Measurements from ENCODE around the gene FAIM2.

FAIM2 gene

DNA sequence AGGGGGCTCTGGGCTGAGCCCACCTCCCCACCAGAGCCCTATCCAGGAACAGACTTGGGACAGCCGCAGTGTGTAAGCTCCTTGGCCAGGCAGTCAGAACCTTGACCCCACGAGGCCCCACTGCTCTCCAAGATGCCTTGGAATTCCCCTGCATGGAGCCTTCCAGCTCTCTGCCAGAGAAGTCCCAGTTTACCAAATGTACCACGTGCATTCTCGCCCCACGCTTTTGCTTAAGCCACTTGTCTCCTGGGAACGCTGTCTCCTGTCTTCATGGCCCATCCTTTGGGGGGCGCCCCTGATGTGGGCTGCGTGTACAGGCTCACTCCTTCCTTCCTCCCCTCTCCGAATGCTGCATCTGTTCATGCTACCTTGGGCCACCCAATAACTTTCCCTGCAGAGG is 7.9 kb downstream of the FAIM2 start:
- H3K4me3 ChIP-seq (ENCODE audit: insufficient read depth, low read depth, low read length, poor library complexity, severe bottlenecking) = no peak overlapping the region

GRCh38 chr12:49894751-49895148 is 8.9 kb downstream of the FAIM2 start:
- H3K4me1 ChIP-seq (ENCODE audit: control insufficient read depth, insufficient read depth, low read length, poor library complexity, severe bottlenecking) = no peaks in the 10 kb centered on the region
- H3K9me3 ChIP-seq (ENCODE audit: control insufficient read depth, low read length) = no peaks in the 10 kb centered on the region
- no peak for DNase-seq
- H3K27ac ChIP-seq (ENCODE audit: insufficient read depth, low read length, poor library complexity, severe bottlenecking) = no peak overlapping the region
- no peak overlapping the region for H3K4me3 ChIP-seq (ENCODE audit: insufficient read depth, low read depth, low read length, poor library complexity, severe bottlenecking)
- no peaks in the 10 kb centered on the region for H3K27me3 ChIP-seq (replicated peaks; ENCODE audit: control insufficient read depth, insufficient read depth, low read length, poor library complexity, severe bottlenecking)
- no peaks in the 10 kb centered on the region for H3K36me3 ChIP-seq (ENCODE audit: control insufficient read depth, insufficient read depth, low read length)

More for the DNA sequence above, 7.9 kb downstream of the FAIM2 start:
- H3K36me3 ChIP-seq (ENCODE audit: control insufficient read depth, insufficient read depth, low read length) = no peaks in the 10 kb centered on the region
- H3K9me3 ChIP-seq (ENCODE audit: control insufficient read depth, low read length) = no peaks in the 10 kb centered on the region
- DNase-seq = no peak
- no peaks in the 10 kb centered on the region for H3K4me1 ChIP-seq (ENCODE audit: control insufficient read depth, insufficient read depth, low read length, poor library complexity, severe bottlenecking)
- no peak overlapping the region for H3K27ac ChIP-seq (ENCODE audit: insufficient read depth, low read length, poor library complexity, severe bottlenecking)
- H3K27me3 ChIP-seq (replicated peaks; ENCODE audit: control insufficient read depth, insufficient read depth, low read length, poor library complexity, severe bottlenecking) = no peaks in the 10 kb centered on the region

DNA sequence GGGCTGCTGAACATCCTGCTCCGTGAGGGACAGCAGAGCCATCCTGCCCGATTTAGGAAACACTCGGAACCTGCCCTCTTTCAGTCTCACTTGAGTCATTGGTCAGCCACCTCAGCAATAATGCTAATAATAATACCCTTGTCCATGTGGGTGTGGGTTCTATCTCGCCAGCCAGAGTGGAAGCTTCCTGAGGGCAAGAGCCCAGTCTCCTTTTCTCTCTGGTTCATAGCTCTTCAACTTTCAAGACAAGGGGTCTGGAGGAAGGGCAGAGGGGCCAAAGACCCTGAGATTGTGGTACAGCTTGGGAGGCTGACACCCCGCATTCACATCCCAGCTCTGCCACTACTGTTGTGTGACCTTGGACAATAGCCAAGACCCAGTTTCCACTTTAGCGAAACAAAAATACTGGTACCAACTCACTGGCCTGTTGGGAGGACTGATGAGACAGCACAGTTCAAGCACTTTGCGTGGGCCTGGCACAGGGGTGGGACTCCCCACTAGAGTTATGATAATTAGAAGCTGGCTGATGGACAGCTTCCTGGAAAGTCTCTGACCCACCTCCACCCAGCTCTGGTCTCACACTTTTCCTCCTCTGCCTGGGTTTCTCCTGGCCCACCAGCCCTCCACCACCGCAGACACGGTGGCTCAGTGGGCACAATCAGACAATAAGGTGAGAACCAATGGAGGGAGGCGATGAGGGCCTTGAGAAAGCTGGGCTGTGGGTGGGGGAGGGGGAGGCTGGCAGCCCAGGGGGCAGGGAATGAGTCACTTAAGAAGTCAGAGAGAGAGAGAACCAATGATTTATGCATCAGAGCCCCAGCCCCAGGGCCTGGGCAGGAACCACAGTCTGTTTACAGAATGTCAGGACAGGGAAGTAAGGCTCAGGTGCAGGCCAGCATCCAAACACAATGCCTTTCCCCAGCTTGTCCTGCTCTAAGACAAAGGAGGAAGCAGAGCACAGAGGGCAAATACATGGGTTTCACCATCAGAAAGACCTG is 9.6 kb downstream of the FAIM2 start:
- no peaks in the 10 kb centered on the region for H3K36me3 ChIP-seq (ENCODE audit: control insufficient read depth, insufficient read depth, low read length)
- H3K9me3 ChIP-seq (ENCODE audit: control insufficient read depth, low read length) = no peaks in the 10 kb centered on the region
- no peaks in the 10 kb centered on the region for H3K27me3 ChIP-seq (replicated peaks; ENCODE audit: control insufficient read depth, insufficient read depth, low read length, poor library complexity, severe bottlenecking)
- H3K4me1 ChIP-seq (ENCODE audit: control insufficient read depth, insufficient read depth, low read length, poor library complexity, severe bottlenecking) = no peaks in the 10 kb centered on the region
- H3K4me3 ChIP-seq (ENCODE audit: insufficient read depth, low read depth, low read length, poor library complexity, severe bottlenecking) = no peak overlapping the region
- H3K27ac ChIP-seq (ENCODE audit: insufficient read depth, low read length, poor library complexity, severe bottlenecking) = no peak overlapping the region
- DNase-seq = no peak

DNA sequence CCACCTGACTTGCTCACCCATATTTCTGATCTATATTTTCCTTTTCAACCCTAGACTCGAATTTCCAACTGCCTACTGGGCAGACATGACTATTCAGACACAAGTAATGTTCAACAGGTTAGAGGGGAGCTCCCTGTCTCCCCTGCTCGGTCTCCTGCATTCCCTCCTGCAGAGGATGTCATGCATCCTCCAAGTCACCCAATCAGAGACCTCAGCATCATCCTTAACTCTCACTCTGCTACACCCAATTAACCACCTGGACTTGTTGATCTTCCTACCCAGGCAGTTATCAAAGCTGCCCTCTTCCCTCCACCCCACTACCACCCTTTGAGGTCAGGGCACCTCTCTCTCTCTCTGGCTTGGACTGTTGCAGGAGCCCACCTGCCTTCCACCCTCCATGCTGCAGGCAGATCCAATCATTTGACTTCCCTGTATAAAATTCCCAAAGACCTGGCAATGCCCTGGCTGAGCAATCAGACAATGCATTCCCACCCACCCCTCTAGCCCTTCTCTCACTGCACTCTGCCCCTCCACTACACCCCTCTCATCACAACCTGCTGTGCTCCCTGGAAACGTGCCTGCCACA is 10.9 kb downstream of the FAIM2 start:
- DNase-seq = no peak
- Histone ChIP-seq H3K27me3 (replicated peaks; ENCODE audit: control insufficient read depth, insufficient read depth, low read length, poor library complexity, severe bottlenecking) (no peaks in the 10 kb centered on the region), H3K9me3 (ENCODE audit: control insufficient read depth, low read length) (no peaks in the 10 kb centered on the region), H3K27ac (ENCODE audit: insufficient read depth, low read length, poor library complexity, severe bottlenecking) (no peak overlapping the region), H3K4me1 (ENCODE audit: control insufficient read depth, insufficient read depth, low read length, poor library complexity, severe bottlenecking) (no peaks in the 10 kb centered on the region), H3K4me3 (ENCODE audit: insufficient read depth, low read depth, low read length, poor library complexity, severe bottlenecking) (no peak overlapping the region), H3K36me3 (ENCODE audit: control insufficient read depth, insufficient read depth, low read length) (no peaks in the 10 kb centered on the region)

GRCh38 chr12:49892084-49892731 is 11.5 kb downstream of the FAIM2 start:
- no peaks in the 10 kb centered on the region for H3K4me1 ChIP-seq (ENCODE audit: control insufficient read depth, insufficient read depth, low read length, poor library complexity, severe bottlenecking)
- H3K4me3 ChIP-seq (ENCODE audit: insufficient read depth, low read depth, low read length, poor library complexity, severe bottlenecking) = no peak overlapping the region
- no peaks in the 10 kb centered on the region for H3K27me3 ChIP-seq (replicated peaks; ENCODE audit: control insufficient read depth, insufficient read depth, low read length, poor library complexity, severe bottlenecking)
- no peaks in the 10 kb centered on the region for H3K36me3 ChIP-seq (ENCODE audit: control insufficient read depth, insufficient read depth, low read length)
- no peaks in the 10 kb centered on the region for H3K9me3 ChIP-seq (ENCODE audit: control insufficient read depth, low read length)
- H3K27ac ChIP-seq (ENCODE audit: insufficient read depth, low read length, poor library complexity, severe bottlenecking) = no peak overlapping the region
- DNase-seq = no peak

GRCh38 chr12:49891476-49891875 is 12.2 kb downstream of the FAIM2 start:
- Histone ChIP-seq H3K27me3 (replicated peaks; ENCODE audit: control insufficient read depth, insufficient read depth, low read length, poor library complexity, severe bottlenecking) (no peaks in the 10 kb centered on the region), H3K9me3 (ENCODE audit: control insufficient read depth, low read length) (no peaks in the 10 kb centered on the region), H3K4me3 (ENCODE audit: insufficient read depth, low read depth, low read length, poor library complexity, severe bottlenecking) (no peak overlapping the region), H3K36me3 (ENCODE audit: control insufficient read depth, insufficient read depth, low read length) (no peaks in the 10 kb centered on the region), H3K27ac (ENCODE audit: insufficient read depth, low read length, poor library complexity, severe bottlenecking) (no peak overlapping the region), H3K4me1 (ENCODE audit: control insufficient read depth, insufficient read depth, low read length, poor library complexity, severe bottlenecking) (no peaks in the 10 kb centered on the region)
- DNase-seq = no peak

- Histone ChIP-seq H3K4me1 (ENCODE audit: control insufficient read depth, insufficient read depth, low read length, poor library complexity, severe bottlenecking) (no peaks in the 10 kb centered on the region), H3K9me3 (ENCODE audit: control insufficient read depth, low read length) (no peaks in the 10 kb centered on the region), H3K36me3 (ENCODE audit: control insufficient read depth, insufficient read depth, low read length) (no peaks in the 10 kb centered on the region), H3K4me3 (ENCODE audit: insufficient read depth, low read depth, low read length, poor library complexity, severe bottlenecking) (no peak overlapping the region), H3K27ac (ENCODE audit: insufficient read depth, low read length, poor library complexity, severe bottlenecking) (no peak overlapping the region), H3K27me3 (replicated peaks; ENCODE audit: control insufficient read depth, insufficient read depth, low read length, poor library complexity, severe bottlenecking) (no peaks in the 10 kb centered on the region)
- DNase-seq = no peak
Measured at GRCh38 chr12:49891012-49891411, 12.7 kb downstream of the FAIM2 start.

DNA sequence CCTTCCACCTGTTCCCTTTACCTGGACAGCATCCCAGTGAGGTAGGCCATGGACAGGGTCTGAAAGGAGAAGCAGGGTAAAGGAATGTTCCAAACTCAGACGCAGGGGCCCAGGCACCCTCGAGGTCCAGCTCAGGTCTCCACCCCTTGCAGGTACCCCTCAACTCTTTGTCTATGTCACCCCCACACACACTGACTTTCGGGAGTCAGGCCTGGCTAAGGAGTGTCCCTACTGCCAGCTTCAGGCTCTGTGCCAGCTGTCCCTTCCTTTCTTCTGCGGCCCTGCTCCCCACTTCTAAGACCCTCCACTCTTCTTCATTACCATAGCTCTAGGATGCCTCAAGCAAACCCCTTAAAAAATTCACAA is 13.6 kb downstream of the FAIM2 start:
- no peak for DNase-seq
- Histone ChIP-seq H3K4me1 (ENCODE audit: control insufficient read depth, insufficient read depth, low read length, poor library complexity, severe bottlenecking) (no peaks in the 10 kb centered on the region), H3K27ac (ENCODE audit: insufficient read depth, low read length, poor library complexity, severe bottlenecking) (no peak overlapping the region), H3K36me3 (ENCODE audit: control insufficient read depth, insufficient read depth, low read length) (no peaks in the 10 kb centered on the region), H3K4me3 (ENCODE audit: insufficient read depth, low read depth, low read length, poor library complexity, severe bottlenecking) (no peak overlapping the region), H3K27me3 (replicated peaks; ENCODE audit: control insufficient read depth, insufficient read depth, low read length, poor library complexity, severe bottlenecking) (no peaks in the 10 kb centered on the region), H3K9me3 (ENCODE audit: control insufficient read depth, low read length) (no peaks in the 10 kb centered on the region)

DNA sequence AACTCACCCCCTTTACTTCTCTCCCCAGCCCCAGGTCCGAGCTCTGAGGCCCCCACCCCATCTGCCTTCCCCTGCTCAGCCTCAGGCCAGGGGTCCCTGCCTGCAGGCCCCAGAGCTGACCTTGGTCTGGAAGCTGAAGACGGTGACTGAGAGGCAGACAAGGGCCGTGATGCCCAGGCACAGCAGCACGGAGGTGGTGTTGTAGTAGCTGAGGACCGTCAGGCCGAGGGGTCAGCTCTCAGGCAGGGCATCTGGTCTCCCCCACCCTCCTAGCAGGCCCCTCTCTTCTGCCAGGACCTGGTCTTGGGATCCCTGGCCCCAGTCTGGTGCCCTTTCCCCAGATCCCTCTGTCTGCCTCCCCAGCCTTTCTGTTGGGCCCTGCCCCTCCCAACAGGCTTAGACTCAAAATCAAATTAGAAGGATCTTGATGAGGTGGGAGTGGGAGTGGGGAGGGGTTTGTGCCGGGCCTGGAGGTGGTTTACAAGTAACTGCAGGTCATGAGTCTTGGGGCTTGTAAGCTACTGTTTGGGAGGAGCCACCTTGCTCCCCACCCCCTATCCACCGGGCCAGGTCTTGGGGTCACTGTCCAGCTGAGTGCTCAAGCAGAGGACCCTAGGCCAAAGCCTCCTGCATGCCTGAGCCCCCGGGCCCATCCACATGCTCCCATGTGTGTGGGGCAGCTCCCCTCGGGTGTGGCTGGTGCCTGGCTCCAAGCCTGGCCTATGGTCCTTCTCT is 14.2 kb downstream of the FAIM2 start:
- no peaks in the 10 kb centered on the region for H3K36me3 ChIP-seq (ENCODE audit: control insufficient read depth, insufficient read depth, low read length)
- no peak for DNase-seq
- no peaks in the 10 kb centered on the region for H3K9me3 ChIP-seq (ENCODE audit: control insufficient read depth, low read length)
- no peak overlapping the region for H3K27ac ChIP-seq (ENCODE audit: insufficient read depth, low read length, poor library complexity, severe bottlenecking)
- no peaks in the 10 kb centered on the region for H3K27me3 ChIP-seq (replicated peaks; ENCODE audit: control insufficient read depth, insufficient read depth, low read length, poor library complexity, severe bottlenecking)
- no peaks in the 10 kb centered on the region for H3K4me1 ChIP-seq (ENCODE audit: control insufficient read depth, insufficient read depth, low read length, poor library complexity, severe bottlenecking)
- H3K4me3 ChIP-seq (ENCODE audit: insufficient read depth, low read depth, low read length, poor library complexity, severe bottlenecking) = no peak overlapping the region

Measured in effector memory CD4-positive, alpha-beta T cell (primary cell).